LNCAP (cell line): ENCODE data around the gene SLC45A3.

Experiments used
- TF ChIP-seq, protein P1 (sequence below): fragments of 450-650 bp; IDR thresholded peaks from 2 replicates; pipeline ENCODE4 v1.5.1; 2017; ENCODE audit warnings: mild to moderate bottlenecking

Gene SLC45A3

DNA sequence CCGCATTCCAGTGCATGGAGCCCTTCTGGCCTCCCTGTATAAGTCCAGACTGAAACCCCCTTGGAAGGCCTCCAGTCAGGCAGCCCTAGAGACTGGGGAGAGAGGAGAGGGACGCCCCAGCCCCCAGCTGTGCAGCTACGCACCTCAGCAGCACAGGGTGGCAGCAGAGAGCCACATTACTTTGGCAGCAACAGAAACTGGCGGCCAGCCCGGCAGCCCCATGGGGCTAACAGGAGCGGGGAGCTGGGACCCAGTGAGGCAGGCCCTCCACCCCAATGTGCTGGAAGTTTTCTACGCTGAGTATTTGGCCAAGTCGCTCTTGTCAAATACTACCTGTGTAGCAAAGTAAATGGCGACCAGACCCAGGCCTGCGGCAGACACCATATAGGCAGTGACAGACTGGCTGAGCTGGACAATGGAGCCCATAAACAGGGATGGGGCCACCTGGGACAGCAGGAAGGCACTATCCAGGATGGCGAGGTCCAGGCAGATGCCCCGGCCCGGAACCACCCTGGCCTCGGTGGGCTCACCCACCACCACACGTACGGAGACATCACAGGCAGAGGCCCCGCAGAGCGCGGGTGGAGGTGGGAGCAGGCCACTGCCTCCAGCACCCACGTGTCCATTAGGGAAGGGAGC lies 21.2 kb downstream of the SLC45A3 start:
- TF ChIP-seq, protein P1, sequence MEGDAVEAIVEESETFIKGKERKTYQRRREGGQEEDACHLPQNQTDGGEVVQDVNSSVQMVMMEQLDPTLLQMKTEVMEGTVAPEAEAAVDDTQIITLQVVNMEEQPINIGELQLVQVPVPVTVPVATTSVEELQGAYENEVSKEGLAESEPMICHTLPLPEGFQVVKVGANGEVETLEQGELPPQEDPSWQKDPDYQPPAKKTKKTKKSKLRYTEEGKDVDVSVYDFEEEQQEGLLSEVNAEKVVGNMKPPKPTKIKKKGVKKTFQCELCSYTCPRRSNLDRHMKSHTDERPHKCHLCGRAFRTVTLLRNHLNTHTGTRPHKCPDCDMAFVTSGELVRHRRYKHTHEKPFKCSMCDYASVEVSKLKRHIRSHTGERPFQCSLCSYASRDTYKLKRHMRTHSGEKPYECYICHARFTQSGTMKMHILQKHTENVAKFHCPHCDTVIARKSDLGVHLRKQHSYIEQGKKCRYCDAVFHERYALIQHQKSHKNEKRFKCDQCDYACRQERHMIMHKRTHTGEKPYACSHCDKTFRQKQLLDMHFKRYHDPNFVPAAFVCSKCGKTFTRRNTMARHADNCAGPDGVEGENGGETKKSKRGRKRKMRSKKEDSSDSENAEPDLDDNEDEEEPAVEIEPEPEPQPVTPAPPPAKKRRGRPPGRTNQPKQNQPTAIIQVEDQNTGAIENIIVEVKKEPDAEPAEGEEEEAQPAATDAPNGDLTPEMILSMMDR, result peak; percentile 99

- TF ChIP-seq, protein P1, result no peak
These were observed 24.1 kb downstream of the SLC45A3 start for GRCh38 chr1:205656236-205656635.

- TF ChIP-seq, protein P1, result no peak
These were observed 27.3 kb downstream of the SLC45A3 start for GRCh38 chr1:205652984-205653383.

- TF ChIP-seq, protein P1, result no peak
These were observed 30.1 kb downstream of the SLC45A3 start for GRCh38 chr1:205650241-205650640.

- TF ChIP-seq, protein P1, result no peak
These were observed 34.8 kb downstream of the SLC45A3 start for GRCh38 chr1:205645519-205645918.

DNA sequence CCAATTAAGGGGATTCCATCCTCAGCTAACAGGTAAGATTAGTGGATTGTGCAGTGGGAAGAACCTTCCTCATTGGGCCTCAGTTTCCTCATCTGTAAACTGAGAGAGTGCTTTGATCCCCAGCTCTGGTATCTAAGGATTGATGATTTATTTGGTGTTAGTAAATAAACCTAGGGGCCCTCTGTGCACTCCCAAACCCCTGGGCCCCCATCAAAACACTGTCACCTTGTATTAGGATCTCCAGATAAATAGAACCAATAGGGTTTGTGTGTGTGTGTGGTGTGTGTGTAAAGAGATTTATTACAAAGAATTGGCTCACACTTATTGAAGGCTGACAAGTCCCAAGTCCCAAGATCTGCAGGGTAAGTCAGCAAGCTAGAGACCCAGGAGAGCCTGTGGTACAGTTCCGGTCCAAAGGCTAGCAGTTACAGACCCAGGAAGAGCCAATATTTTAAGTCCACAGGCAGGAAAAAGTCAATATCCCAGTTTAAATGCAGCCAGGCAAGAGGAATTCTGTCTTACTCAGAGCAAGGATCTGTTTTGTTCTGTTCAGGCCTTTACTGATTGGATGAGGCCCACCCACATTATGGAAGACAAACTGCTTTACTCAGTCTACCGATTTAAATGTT lies 37.5 kb downstream of the SLC45A3 start:
- TF ChIP-seq, protein P1, result no peak

GRCh38 chr1:205639567-205639966 lies 40.7 kb downstream of the SLC45A3 start:
- TF ChIP-seq, protein P1, result no peak
